SK-N-SH (cell line): ENCODE data around the gene VIL1. TPM values are rescaled to one million over a fixed set of nuclear protein-coding genes. Genes with fewer than 3 reads are reported as not detected.

Experiments used
- CTCF ChIA-PET: fragments of 300-600, 350-600 bp; formaldehyde crosslinking; extraction: SDS; loops from one replicate; lab custom pipeline; 2021; lab: Yijun Ruan, JAX
- POLR2A ChIA-PET: fragments of 350-600 bp; sonication (Branson Sonifier 250); formaldehyde crosslinking; extraction: SDS; loops from one replicate; lab custom pipeline; 2020; ENCODE audit warnings: antibody characterized with exemption, inconsistent platforms; lab: Yijun Ruan, JAX
- DNase-seq: peaks from one replicate; pipeline ENCODE4 v3.0.0; 2012
- H2AFZ ChIP-seq: fragments of 200-600 bp; sonication (generic); 2 replicates; pipeline ENCODE4 v1.8.1; 2016; ENCODE audit warnings: antibody characterized with exemption, mild to moderate bottlenecking, low read depth
- H3F3A ChIP-seq: fragments of 200-600 bp; sonication (generic); replicated peaks from 2 replicates; pipeline ENCODE3; 2016; ENCODE audit warnings: antibody characterized with exemption, mild to moderate bottlenecking; ENCODE audit not compliant: insufficient read depth
- H3K27ac ChIP-seq, 2 experiments: fragments of 200-500 bp in 1 of 2; fragments of 200-600 bp in 1 of 2; sonication (Bioruptor generic) in 1 of 2; sonication (generic), shearing (Covaris generic) in 1 of 2; 2 replicates each; pipeline versions ENCODE4 v1.5.1 to v1.6.1; 2014 to 2016; ENCODE audit warnings: low read depth in 2 of 2, inconsistent platforms in 1 of 2, low read length in 1 of 2, mild to moderate bottlenecking in 1 of 2, mixed read lengths in 1 of 2
- H3K27me3 ChIP-seq: fragments of 200-600 bp; sonication (generic), shearing (Covaris generic); 2 replicates; pipeline ENCODE4 v1.6.1; 2016; ENCODE audit warnings: mixed run types; ENCODE audit not compliant: insufficient read depth
- H3K36me3 ChIP-seq, 2 experiments: fragments of 200-500 bp in 1 of 2; fragments of 200-600 bp in 1 of 2; sonication (Bioruptor generic) in 1 of 2; sonication (generic) in 1 of 2; replicated peaks in 1 of 2; 2 replicates each; pipeline versions ENCODE3 to v1.5.1; 2014 to 2016; ENCODE audit warnings: low read length in 1 of 2, mild to moderate bottlenecking in 1 of 2; ENCODE audit not compliant: insufficient read depth in 2 of 2, control insufficient read depth in 1 of 2
- H3K4me1 ChIP-seq, 2 experiments: fragments of 200-500 bp in 1 of 2; fragments of 200-600 bp in 1 of 2; sonication (Bioruptor generic) in 1 of 2; sonication (generic), shearing (Covaris generic) in 1 of 2; 2 replicates each; pipeline versions ENCODE4 v1.5.1 to v1.6.1; 2014 to 2016; ENCODE audit warnings: low read depth in 1 of 2, low read length in 1 of 2, mixed run types in 1 of 2; ENCODE audit not compliant: insufficient read depth in 2 of 2, control insufficient read depth in 1 of 2
- H3K4me2 ChIP-seq: fragments of 200-600 bp; sonication (generic), shearing (Covaris generic); 2 replicates; pipeline ENCODE4 v1.6.1; 2017; ENCODE audit warnings: mixed run types
- H3K4me3 ChIP-seq, 2 experiments: fragments of 200-500 bp in 1 of 2; fragments of 200-600 bp in 1 of 2; sonication (Bioruptor generic) in 1 of 2; sonication (generic), shearing (Covaris generic) in 1 of 2; 2 replicates each; pipeline versions ENCODE4 v1.5.1 to v1.8.1; 2014 to 2016; ENCODE audit warnings: low read depth in 2 of 2, inconsistent platforms in 1 of 2, low read length in 1 of 2, mild to moderate bottlenecking in 1 of 2, mixed read lengths in 1 of 2, moderate library complexity in 1 of 2
- H3K79me2 ChIP-seq: fragments of 200-600 bp; sonication (generic); 2 replicates; pipeline ENCODE4 v1.8.1; 2017; ENCODE audit warnings: mild to moderate bottlenecking; ENCODE audit not compliant: insufficient read depth
- H3K9ac ChIP-seq: fragments of 200-600 bp; sonication (generic); 2 replicates; pipeline ENCODE4 v1.6.1; 2017; ENCODE audit warnings: mixed run types
- H3K9me2 ChIP-seq: fragments of 200-600 bp; sonication (generic); 2 replicates; pipeline ENCODE4 v1.6.1; 2017; ENCODE audit warnings: mixed run types
- H3K9me3 ChIP-seq: fragments of 200-600 bp; sonication (generic); 2 replicates; pipeline ENCODE4 v1.6.1; 2017; ENCODE audit warnings: mixed run types, mild to moderate bottlenecking, moderate library complexity
- H4K20me1 ChIP-seq: fragments of 200-600 bp; sonication (generic); 2 replicates; pipeline ENCODE4 v1.6.1; 2017; ENCODE audit warnings: mild to moderate bottlenecking, mixed run types; ENCODE audit not compliant: insufficient read depth
- ELF1 ChIP-seq: IDR thresholded peaks from 2 replicates; pipeline ENCODE4 v1.4.0; 2012
- FOXM1 ChIP-seq: IDR thresholded peaks from 2 replicates; pipeline ENCODE4 v1.4.0; 2012; ENCODE audit warnings: low read depth, mild to moderate bottlenecking
- JUND ChIP-seq: IDR thresholded peaks from 2 replicates; pipeline ENCODE4 v1.4.0; 2012
- MEF2A ChIP-seq: IDR thresholded peaks from 2 replicates; pipeline ENCODE4 v1.4.0; 2012; ENCODE audit warnings: low read depth, borderline replicate concordance
- MXI1 ChIP-seq: IDR thresholded peaks from 2 replicates; pipeline ENCODE4 v1.6.1; 2012; ENCODE audit warnings: mild to moderate bottlenecking, low read depth, low read length, improper control_type of control experiment
- POLR2AphosphoS5 ChIP-seq: IDR thresholded peaks from 2 replicates; pipeline ENCODE4 v1.6.1; 2012; ENCODE audit warnings: low read depth, low read length
- RAD21 ChIP-seq: IDR thresholded peaks from 2 replicates; pipeline ENCODE4 v1.6.1; 2012; ENCODE audit warnings: mild to moderate bottlenecking, low read length
- RXRA ChIP-seq: IDR thresholded peaks from 2 replicates; pipeline ENCODE4 v1.4.0; 2012; ENCODE audit warnings: low read depth, mild to moderate bottlenecking, borderline replicate concordance
- SMC3 ChIP-seq: IDR thresholded peaks from 2 replicates; pipeline ENCODE4 v1.6.1; 2012; ENCODE audit warnings: low read depth, low read length, improper control_type of control experiment
- TAF1 ChIP-seq: IDR thresholded peaks from 2 replicates; pipeline ENCODE4 v1.6.1; 2012; ENCODE audit warnings: low read depth, mild to moderate bottlenecking, low read length, moderate library complexity, borderline replicate concordance
- TEAD4 ChIP-seq: IDR thresholded peaks from 2 replicates; pipeline ENCODE4 v1.4.0; 2012; ENCODE audit warnings: mild to moderate bottlenecking, borderline replicate concordance; ENCODE audit not compliant: insufficient read depth
- WGBS: methylation state at CpG from one replicate; pipeline ENCODE4 v1.1.6; 2017; ENCODE audit warnings: low lambda C conversion rate; 5-methylcytosine and 5-hydroxymethylcytosine counted together
- polyA plus RNA-seq, 3 experiments: library from polyadenylated mRNA; depleted of rRNA; stranded (reverse); fragments of >200 nt; gene quantifications; 2 replicates each; pipeline ENCODE4 v1.2.3, GENCODE V29; 2012
- TF ChIP-seq, protein P1 (sequence below): IDR thresholded peaks from 2 replicates; pipeline ENCODE4 v1.4.0; 2012; ENCODE audit warnings: low read depth
- TF ChIP-seq, protein P2 (sequence below): IDR thresholded peaks from 2 replicates; pipeline ENCODE4 v1.6.1; 2012; ENCODE audit warnings: mild to moderate bottlenecking, low read depth, low read length, moderate library complexity
- TF ChIP-seq, protein P3 (sequence below): fragments of 150-350 bp; IDR thresholded peaks from 2 replicates; pipeline ENCODE4 v1.6.1; 2016; ENCODE audit warnings: mild to moderate bottlenecking, low read depth, low read length

VIL1 gene
- polyA plus RNA-seq, 1 of the 3 experiments (the other 2 are of a cell fraction): under 0.01 TPM

DNA sequence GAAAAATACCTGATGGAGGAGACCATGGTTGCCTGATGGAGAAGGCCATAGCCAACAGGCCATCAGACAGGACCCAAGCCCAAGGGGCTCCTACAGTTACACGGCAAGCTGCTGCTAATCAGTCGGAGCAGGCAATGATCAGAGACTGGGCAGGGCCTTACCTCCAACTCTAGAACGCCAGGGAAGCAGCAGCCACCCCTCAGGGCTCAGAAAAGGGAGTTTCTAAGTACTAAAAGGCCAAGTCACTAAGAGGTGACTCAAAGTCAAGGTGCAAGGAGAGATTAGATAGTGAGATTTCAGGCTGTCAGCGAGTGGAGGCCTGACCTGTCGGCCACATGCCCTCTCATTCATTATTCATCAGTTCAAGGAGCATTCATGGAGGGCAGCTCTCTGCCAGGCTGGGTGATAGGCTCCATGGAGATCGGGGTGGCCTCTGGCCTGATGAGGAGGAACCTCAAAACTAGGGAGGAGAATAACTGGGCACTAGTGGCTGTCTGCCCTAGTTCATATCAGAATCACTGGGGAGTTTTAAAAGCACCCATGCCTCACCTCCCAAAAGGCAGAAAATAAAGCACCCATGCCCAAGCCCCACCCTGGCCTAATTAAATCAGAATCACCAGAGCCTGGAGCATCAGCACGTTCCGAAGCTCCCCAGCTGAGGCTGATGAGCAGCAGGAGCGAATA, 3.6 kb downstream of the VIL1 start:
- no peaks in the 10 kb centered on the region for H3K36me3 ChIP-seq
- no peak for DNase-seq
- no peaks in the 10 kb centered on the region for H3K4me1 ChIP-seq
- TF ChIP-seq JUND (no peak), RAD21 (no peak), TEAD4 (no peak), POLR2AphosphoS5 (no peak), MXI1 (no peak), SMC3 (no peak), FOXM1 (no peak), MEF2A (no peak), RXRA (no peak), TAF1 (no peak), ELF1 (no peak)
- TF ChIP-seq, protein P1, sequence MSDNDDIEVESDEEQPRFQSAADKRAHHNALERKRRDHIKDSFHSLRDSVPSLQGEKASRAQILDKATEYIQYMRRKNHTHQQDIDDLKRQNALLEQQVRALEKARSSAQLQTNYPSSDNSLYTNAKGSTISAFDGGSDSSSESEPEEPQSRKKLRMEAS: no peak
- TF ChIP-seq, protein P2, sequence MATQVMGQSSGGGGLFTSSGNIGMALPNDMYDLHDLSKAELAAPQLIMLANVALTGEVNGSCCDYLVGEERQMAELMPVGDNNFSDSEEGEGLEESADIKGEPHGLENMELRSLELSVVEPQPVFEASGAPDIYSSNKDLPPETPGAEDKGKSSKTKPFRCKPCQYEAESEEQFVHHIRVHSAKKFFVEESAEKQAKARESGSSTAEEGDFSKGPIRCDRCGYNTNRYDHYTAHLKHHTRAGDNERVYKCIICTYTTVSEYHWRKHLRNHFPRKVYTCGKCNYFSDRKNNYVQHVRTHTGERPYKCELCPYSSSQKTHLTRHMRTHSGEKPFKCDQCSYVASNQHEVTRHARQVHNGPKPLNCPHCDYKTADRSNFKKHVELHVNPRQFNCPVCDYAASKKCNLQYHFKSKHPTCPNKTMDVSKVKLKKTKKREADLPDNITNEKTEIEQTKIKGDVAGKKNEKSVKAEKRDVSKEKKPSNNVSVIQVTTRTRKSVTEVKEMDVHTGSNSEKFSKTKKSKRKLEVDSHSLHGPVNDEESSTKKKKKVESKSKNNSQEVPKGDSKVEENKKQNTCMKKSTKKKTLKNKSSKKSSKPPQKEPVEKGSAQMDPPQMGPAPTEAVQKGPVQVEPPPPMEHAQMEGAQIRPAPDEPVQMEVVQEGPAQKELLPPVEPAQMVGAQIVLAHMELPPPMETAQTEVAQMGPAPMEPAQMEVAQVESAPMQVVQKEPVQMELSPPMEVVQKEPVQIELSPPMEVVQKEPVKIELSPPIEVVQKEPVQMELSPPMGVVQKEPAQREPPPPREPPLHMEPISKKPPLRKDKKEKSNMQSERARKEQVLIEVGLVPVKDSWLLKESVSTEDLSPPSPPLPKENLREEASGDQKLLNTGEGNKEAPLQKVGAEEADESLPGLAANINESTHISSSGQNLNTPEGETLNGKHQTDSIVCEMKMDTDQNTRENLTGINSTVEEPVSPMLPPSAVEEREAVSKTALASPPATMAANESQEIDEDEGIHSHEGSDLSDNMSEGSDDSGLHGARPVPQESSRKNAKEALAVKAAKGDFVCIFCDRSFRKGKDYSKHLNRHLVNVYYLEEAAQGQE: no peak
- TF ChIP-seq, protein P3, sequence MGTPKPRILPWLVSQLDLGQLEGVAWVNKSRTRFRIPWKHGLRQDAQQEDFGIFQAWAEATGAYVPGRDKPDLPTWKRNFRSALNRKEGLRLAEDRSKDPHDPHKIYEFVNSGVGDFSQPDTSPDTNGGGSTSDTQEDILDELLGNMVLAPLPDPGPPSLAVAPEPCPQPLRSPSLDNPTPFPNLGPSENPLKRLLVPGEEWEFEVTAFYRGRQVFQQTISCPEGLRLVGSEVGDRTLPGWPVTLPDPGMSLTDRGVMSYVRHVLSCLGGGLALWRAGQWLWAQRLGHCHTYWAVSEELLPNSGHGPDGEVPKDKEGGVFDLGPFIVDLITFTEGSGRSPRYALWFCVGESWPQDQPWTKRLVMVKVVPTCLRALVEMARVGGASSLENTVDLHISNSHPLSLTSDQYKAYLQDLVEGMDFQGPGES: no peak
- TF ChIP-seq, all 33 proteins: peak for 0
- ChIA-PET CTCF (no interaction called here), POLR2A (interaction anchor here (1.0 kb wide), 1 partner anchor 15 kb away, joined by 3 read pairs; no protein-coding TSS in a partner anchor)
- Histone ChIP-seq H3K9ac (no peak overlapping the region), H3K27me3 (no peaks in the 10 kb centered on the region), H3K79me2 (no peaks in the 10 kb centered on the region), H3K27ac (no peak overlapping the region), H3F3A (no peaks in the 10 kb centered on the region), H4K20me1 (no peaks in the 10 kb centered on the region), H3K9me2 (no peaks in the 10 kb centered on the region), H3K4me2 (no peak overlapping the region), H3K9me3 (no peaks in the 10 kb centered on the region), H3K4me3 (no peak overlapping the region), H2AFZ (no peak overlapping the region)
- WGBS: 78% methylated on average over 9 of the region's 9 CpGs
